Thoracic aorta (tissue), 2 donors: ENCODE results near the gene WDR83. TPM values are rescaled to one million over a fixed set of nuclear protein-coding genes. Genes with fewer than 3 reads are reported as not detected.
"Not testable (repeated sequence)": the region's sequence is repeated elsewhere in the genome, so short reads cannot be mapped to it uniquely, and the experiment has no call there.

Source experiments
- ATAC-seq: fragments of 150-250 bp; one replicate; pipeline ENCODE4 v1.8.0; 2017; ENCODE audit warnings: low read depth; ENCODE audit not compliant: insufficient number of reproducible peaks, low FRiP score
- DNase-seq: peaks from one replicate; pipeline ENCODE4 v3.0.0-alpha.2; 2020; ENCODE audit warnings: low spot score
- H3K27ac ChIP-seq, 2 donors: fragments of 200-600 bp; sonication (generic); 1 replicate in 1 of 2; 2 replicates in 1 of 2; pipeline ENCODE4 v1.5.1; 2016; ENCODE audit warnings: mild to moderate bottlenecking in 2 of 2, moderate library complexity in 2 of 2
- H3K27me3 ChIP-seq: fragments of 200-600 bp; sonication (generic); replicated peaks from 2 replicates; pipeline ENCODE4 v1.6.0; 2016; ENCODE audit warnings: mild to moderate bottlenecking; ENCODE audit not compliant: insufficient read depth
- H3K36me3 ChIP-seq: fragments of 200-600 bp; sonication (generic); one replicate; pipeline ENCODE4 v1.5.1; 2016
- H3K4me1 ChIP-seq, 2 donors: fragments of 200-600 bp; sonication (generic); 1 replicate in 1 of 2; 2 replicates in 1 of 2; pipeline versions ENCODE4 v1.5.1 to v1.6.0; 2016; ENCODE audit warnings: low read depth in 2 of 2, mild to moderate bottlenecking in 1 of 2; ENCODE audit not compliant: control insufficient read depth in 1 of 2
- H3K4me3 ChIP-seq: fragments of 200-600 bp; sonication (generic); 2 replicates; pipeline ENCODE4 v1.5.1; 2016; ENCODE audit warnings: mild to moderate bottlenecking
- H3K9me3 ChIP-seq: fragments of 200-600 bp; sonication (generic); 2 replicates; pipeline ENCODE4 v1.5.1; 2016
- total RNA-seq, 2 donors: library from RNA; depleted of rRNA; stranded (reverse); fragments of >200 nt; gene quantifications; one replicate each; pipeline versions ENCODE4 v1.1.0 to v1.2.3, GENCODE V29; 2016
- TF ChIP-seq, protein P1 (sequence below): fragments of 200-600 bp; sonication (generic); IDR thresholded peaks from one replicate; pipeline ENCODE4 v1.5.1; 2019; ENCODE audit warnings: antibody characterized with exemption

Gene WDR83
- total RNA-seq, 2 donors from 2014 or later, result 12.1 to 16.2 TPM

- TF ChIP-seq, protein P1, sequence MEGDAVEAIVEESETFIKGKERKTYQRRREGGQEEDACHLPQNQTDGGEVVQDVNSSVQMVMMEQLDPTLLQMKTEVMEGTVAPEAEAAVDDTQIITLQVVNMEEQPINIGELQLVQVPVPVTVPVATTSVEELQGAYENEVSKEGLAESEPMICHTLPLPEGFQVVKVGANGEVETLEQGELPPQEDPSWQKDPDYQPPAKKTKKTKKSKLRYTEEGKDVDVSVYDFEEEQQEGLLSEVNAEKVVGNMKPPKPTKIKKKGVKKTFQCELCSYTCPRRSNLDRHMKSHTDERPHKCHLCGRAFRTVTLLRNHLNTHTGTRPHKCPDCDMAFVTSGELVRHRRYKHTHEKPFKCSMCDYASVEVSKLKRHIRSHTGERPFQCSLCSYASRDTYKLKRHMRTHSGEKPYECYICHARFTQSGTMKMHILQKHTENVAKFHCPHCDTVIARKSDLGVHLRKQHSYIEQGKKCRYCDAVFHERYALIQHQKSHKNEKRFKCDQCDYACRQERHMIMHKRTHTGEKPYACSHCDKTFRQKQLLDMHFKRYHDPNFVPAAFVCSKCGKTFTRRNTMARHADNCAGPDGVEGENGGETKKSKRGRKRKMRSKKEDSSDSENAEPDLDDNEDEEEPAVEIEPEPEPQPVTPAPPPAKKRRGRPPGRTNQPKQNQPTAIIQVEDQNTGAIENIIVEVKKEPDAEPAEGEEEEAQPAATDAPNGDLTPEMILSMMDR, result no peak
- no peak for DNase-seq
- peaks cover 36% of the 10 kb centered on the region for H3K36me3 ChIP-seq
These were observed 6.1 kb downstream of the WDR83 start for GRCh38 chr19:12672744-12673143.

DNA sequence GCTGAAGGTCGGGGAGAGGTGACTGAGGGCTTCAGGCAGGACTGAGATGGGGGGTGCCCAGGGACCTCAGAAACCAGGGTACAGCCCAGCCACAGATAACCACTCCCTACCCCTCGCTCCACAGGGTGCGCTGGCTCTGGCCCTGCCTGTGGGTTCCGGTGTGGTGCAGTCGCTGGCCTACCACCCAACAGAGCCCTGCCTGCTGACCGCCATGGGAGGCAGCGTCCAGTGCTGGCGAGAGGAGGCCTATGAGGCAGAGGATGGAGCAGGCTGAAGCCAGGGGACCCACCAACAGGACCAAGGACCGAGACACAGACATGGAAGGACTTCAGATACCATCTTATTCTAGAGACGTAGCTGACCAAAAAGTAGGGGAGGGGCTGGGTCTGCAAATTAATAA is 8.8 kb downstream of the WDR83 start:
- TF ChIP-seq, protein P1, result no peak
- no peak for DNase-seq
- Histone ChIP-seq H3K4me3 (no peak overlapping the region), H3K9me3 (no peaks in the 10 kb centered on the region), H3K36me3 (peaks cover 57% of the 10 kb centered on the region), H3K27me3 (no peaks in the 10 kb centered on the region), H3K4me1 (peaks cover 5 to 14% of the 10 kb centered on the region in 2 donors), H3K27ac (no peak overlapping the region)
- ATAC-seq, result no peak

More at GRCh38 chr19:12672744-12673143, 6.1 kb downstream of the WDR83 start:
- no peak for ATAC-seq
- no peak overlapping the region for H3K27ac ChIP-seq
- no peaks in the 10 kb centered on the region for H3K27me3 ChIP-seq
- H3K4me3 ChIP-seq, result no peak overlapping the region
- peaks cover 18 to 25% of the 10 kb centered on the region in 2 donors for H3K4me1 ChIP-seq
- H3K9me3 ChIP-seq, result no peaks in the 10 kb centered on the region

- Histone ChIP-seq H3K4me3 (no peak overlapping the region), H3K9me3 (no peaks in the 10 kb centered on the region), H3K27ac (no peak overlapping the region), H3K36me3 (peaks cover 57% of the 10 kb centered on the region), H3K27me3 (no peaks in the 10 kb centered on the region), H3K4me1 (peaks cover 0 to 14% of the 10 kb centered on the region in 2 donors)
- ATAC-seq (no peak), DNase-seq (no peak)
- TF ChIP-seq, protein P1, result no peak
These were observed 9.3 kb downstream of the WDR83 start for GRCh38 chr19:12675940-12676339.

GRCh38 chr19:12676384-12676792 is 9.8 kb downstream of the WDR83 start:
- peaks cover 0 to 12% of the 10 kb centered on the region in 2 donors for H3K4me1 ChIP-seq
- ATAC-seq (no peak), DNase-seq (no peak)
- H3K36me3 ChIP-seq, result peaks cover 57% of the 10 kb centered on the region
- H3K27me3 ChIP-seq, result no peaks in the 10 kb centered on the region
- no peak overlapping the region for H3K27ac ChIP-seq
- H3K4me3 ChIP-seq, result no peak overlapping the region
- H3K9me3 ChIP-seq, result no peaks in the 10 kb centered on the region
- TF ChIP-seq, protein P1, result peak; percentile 92

- no peaks in the 10 kb centered on the region for H3K27me3 ChIP-seq
- peaks cover 57% of the 10 kb centered on the region for H3K36me3 ChIP-seq
- no peak overlapping the region for H3K4me3 ChIP-seq
- H3K9me3 ChIP-seq, result no peaks in the 10 kb centered on the region
- peaks cover 0 to 12% of the 10 kb centered on the region in 2 donors for H3K4me1 ChIP-seq
- ATAC-seq, result no peak
- no peak for DNase-seq
- H3K27ac ChIP-seq, result no peak overlapping the region
- TF ChIP-seq, protein P1, result no peak
These were observed 10.3 kb downstream of the WDR83 start for GRCh38 chr19:12676928-12677327.

GRCh38 chr19:12678039-12678438 is 11.4 kb downstream of the WDR83 start:
- not testable (repeated sequence) for H3K4me3 ChIP-seq, ATAC-seq, DNase-seq, H3K27ac ChIP-seq, H3K9me3 ChIP-seq, H3K27me3 ChIP-seq
- Histone ChIP-seq H3K36me3 (peaks cover 55% of the 10 kb centered on the region), H3K4me1 (peaks cover 0 to 12% of the 10 kb centered on the region in 2 donors)
